NCI-H510A (cell line): ENCODE measurements around the gene FOS.
"Not testable (repeated sequence)": the region's sequence is repeated elsewhere in the genome, so short reads cannot be mapped to it uniquely, and the experiment has no call there.

Source experiments
- DNase-seq: peaks from one replicate; lab custom pipeline; 2025; lab: John Stamatoyannopoulos, UW

The FOS gene

GRCh38 chr14:75278422-75279152 lies at the start of gene FOS:
Gene FOS (plus strand): TSS chr14:75278828. CDS start chr14:75278983, 155 bp downstream.
- peak; percentile 89 for DNase-seq

GRCh38 chr14:75229661-75230139 lies 48.9 kb upstream of the FOS start:
- no peak for DNase-seq

GRCh38 chr14:75230140-75230792 lies 48.4 kb upstream of the FOS start:
- peak; percentile 37 for DNase-seq

GRCh38 chr14:75231320-75231719 lies 47.3 kb upstream of the FOS start:
- DNase-seq: no peak

- DNase-seq: no peak
These were observed 46.4 kb upstream of the FOS start for GRCh38 chr14:75232191-75232590.

GRCh38 chr14:75232597-75232996 lies 46.0 kb upstream of the FOS start:
- DNase-seq: no peak

- no peak for DNase-seq
These were observed 44.2 kb upstream of the FOS start for GRCh38 chr14:75234173-75235115.

GRCh38 chr14:75235198-75235597 lies 43.4 kb upstream of the FOS start:
- DNase-seq: not testable (repeated sequence)

GRCh38 chr14:75236467-75236866 lies 42.2 kb upstream of the FOS start:
- DNase-seq: no peak

GRCh38 chr14:75236901-75237419 lies 41.7 kb upstream of the FOS start:
- no peak for DNase-seq

GRCh38 chr14:75238756-75239455 lies 39.7 kb upstream of the FOS start:
- no peak for DNase-seq

GRCh38 chr14:75240781-75241180 lies 37.8 kb upstream of the FOS start:
- no peak for DNase-seq

- DNase-seq: no peak
These were observed 35.9 kb upstream of the FOS start for GRCh38 chr14:75242546-75243273.

GRCh38 chr14:75244121-75244520 lies 34.5 kb upstream of the FOS start:
- no peak for DNase-seq

- DNase-seq: no peak
These were observed 31.9 kb upstream of the FOS start for GRCh38 chr14:75246546-75247285.

GRCh38 chr14:75247286-75247922 lies 31.2 kb upstream of the FOS start:
- DNase-seq: no peak

GRCh38 chr14:75247939-75248338 lies 30.7 kb upstream of the FOS start:
- no peak for DNase-seq

GRCh38 chr14:75249251-75249957 lies 29.2 kb upstream of the FOS start:
- peak; percentile 76 for DNase-seq

- DNase-seq: no peak
These were observed 28.7 kb upstream of the FOS start for GRCh38 chr14:75249958-75250336.
